GM19035 (cell line): ENCODE results near the gene CDKN1C.

Experiments used
- ATAC-seq: cut with Tn5 transposase; IDR thresholded peaks from one replicate; pipeline ENCODE4 v1.9.1; 2021; ENCODE audit not compliant: unreplicated experiment

CDKN1C gene

DNA sequence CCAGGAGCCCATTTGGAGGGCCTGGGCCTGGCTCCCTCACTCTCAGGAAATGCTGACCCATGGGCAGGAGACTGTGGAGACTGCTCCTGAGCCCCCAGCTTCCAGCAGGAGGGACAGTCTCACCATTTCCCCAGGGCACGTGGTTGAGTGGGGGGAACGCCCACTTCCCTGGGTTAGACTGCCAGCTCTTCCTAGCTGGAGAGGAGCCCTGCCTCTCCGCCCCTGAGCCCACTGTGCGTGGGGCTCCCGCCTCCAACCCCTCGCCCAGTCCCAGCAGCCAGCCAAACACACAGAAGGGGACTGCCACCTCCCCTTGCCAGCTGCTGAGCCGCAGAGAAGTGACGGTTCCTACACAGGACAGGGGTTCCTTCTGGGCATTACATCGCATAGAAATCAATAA is 37.1 kb downstream of the CDKN1C start:
- ATAC-seq, result no peak

DNA sequence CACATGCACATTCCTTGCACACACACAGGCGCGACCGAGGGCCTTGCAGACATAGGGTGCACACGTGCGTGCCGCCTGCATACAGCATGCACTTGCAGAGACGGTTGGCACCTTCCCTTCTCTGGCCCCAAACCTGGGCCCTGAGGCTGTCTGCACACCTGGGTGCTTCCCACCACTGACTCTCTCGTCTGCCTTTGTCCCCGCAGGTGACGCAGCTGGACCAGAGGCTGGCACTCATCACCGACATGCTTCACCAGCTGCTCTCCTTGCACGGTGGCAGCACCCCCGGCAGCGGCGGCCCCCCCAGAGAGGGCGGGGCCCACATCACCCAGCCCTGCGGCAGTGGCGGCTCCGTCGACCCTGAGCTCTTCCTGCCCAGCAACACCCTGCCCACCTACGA is 38.0 kb downstream of the CDKN1C start:
- ATAC-seq, result no peak

GRCh38 chr11:2846470-2846869 is 39.1 kb downstream of the CDKN1C start:
- no peak for ATAC-seq

DNA sequence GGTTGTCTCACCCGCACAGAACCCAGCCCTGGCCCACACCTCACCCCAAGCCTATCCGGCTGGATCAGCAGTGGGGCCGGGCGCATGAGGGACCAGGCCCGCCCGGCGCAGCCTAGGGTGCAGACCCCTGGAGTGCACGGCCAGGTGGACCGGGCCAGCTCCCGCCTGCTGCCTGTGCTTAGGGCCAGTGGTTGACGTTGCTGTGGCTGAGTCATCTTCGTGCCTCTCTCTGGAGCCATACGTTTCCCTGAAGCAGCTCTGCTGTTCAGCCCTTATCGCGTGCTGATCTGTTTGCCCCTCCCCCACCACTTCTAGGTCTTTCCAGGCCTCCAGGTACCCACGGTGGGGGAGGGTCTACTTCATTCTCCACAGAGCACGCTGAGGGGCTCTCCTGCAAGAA is 39.5 kb downstream of the CDKN1C start:
- ATAC-seq, result no peak

DNA sequence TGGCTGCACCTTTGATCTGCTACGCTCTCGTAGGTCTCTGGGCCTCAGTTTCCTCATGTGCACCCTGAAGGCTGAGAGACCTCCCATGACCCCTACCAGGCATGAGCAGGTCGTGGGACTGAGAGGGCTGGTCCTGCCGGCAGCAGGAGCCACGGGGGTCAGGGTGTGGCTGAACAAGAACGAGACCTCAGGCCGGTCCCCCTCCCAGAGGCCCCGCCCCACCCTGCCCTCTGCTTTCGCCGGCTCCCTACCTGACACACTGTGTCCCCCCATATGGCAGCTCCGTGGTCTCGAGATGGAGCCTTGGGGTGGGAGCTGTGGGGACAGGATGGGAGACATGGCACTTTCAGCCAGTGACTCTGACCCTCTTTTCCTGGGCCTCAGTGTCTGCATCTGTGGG is 40.6 kb downstream of the CDKN1C start:
- no peak for ATAC-seq

DNA sequence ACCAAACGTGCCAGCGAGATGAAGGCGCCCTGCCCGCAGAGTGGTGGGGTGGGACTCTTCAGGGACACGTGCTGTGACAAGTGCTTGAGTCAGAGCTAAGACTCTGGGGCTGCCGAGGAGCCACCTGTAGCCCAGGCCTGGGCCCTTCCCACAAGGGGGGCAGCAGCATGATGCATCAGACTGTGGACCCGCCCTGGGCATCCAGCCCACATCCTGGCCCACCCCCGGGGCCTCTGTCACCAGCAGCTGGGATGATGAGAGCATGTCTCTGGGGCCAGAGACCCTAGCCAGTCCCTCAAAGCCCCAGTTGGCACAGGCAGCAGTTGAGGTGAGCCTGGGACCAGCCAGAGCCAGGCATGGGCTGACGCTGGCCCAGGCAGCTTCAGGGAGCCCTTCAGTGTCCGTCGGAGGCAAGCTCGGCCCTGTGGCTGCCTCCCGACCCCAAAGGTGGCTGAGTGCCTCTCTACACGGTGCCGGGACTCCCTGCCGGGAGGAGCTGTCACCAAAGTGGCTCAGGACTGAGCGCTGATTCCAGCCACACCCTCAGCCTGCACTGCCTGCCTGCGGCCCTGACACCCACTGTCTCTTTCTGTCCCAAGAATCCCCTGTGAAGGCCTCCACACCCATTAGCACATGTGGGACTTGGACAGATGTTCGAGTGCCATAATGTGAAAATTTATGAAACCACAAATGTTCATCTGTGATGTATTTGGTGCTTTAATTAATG is 41.3 kb downstream of the CDKN1C start:
- ATAC-seq, result no peak

GRCh38 chr11:2843551-2843950 is 42.0 kb downstream of the CDKN1C start:
- ATAC-seq, result no peak

DNA sequence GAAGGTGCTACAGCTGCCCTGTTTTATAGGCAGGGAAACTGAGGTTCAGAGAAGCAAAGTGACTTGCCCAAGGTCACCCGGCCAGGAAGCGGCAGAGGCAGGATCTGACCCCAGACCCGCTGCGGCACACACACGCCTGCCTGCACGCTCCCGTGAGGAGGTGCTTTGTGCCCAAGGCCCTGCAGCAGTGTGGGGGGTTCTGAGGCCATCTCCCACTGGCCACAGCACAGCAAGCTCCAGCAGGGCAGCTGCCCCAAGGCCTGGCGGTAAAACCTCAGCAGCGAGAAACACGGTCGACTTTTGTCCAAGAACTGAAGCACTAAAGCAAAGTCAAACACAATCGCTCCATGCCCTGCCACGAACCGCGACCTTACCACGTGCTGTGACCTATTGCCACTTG is 42.7 kb downstream of the CDKN1C start:
- ATAC-seq, result no peak

GRCh38 chr11:2841411-2842190 is 44.0 kb downstream of the CDKN1C start:
- no peak for ATAC-seq

- no peak for ATAC-seq
Measured at GRCh38 chr11:2839395-2839943, 46.1 kb downstream of the CDKN1C start.

DNA sequence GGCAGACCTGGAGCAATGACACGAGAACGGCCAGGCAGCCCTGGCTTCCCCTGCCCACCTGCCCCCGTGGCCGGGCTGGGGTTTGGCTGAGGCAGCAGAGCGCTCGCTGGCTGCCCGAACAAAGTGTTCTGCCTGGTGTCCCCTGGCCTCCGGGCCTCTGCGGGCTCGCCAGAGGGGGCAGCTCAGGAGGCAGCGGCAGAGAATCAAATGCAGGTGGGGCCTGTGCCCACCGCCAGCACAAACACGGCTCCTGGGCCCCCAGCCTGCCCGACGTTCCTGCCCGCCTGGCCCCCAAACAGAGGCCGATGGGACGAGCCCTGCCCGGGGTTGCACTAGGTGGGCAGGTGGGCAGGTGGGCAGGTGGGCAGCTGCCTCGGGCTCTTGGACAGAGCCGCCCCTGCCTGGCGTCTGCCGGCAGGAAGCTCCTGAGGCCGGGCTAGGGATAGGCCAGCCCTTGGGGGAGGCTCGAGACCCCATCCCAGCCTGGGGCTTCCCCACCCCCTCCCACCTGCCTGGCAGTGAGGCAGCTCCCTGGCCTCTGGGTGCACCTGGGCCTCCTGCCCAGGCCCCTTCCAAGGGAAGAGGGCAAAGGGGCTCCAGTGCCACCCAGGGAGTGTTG is 46.8 kb downstream of the CDKN1C start:
- no peak for ATAC-seq

- ATAC-seq, result no peak
Measured at GRCh38 chr11:2838091-2838490, 47.5 kb downstream of the CDKN1C start.

GRCh38 chr11:2837651-2838050 is 47.9 kb downstream of the CDKN1C start:
- ATAC-seq, result no peak

- ATAC-seq, result no peak
Measured at GRCh38 chr11:2837096-2837601, 48.4 kb downstream of the CDKN1C start.

GRCh38 chr11:2836315-2837095 is 49.1 kb downstream of the CDKN1C start:
- ATAC-seq, result no peak

DNA sequence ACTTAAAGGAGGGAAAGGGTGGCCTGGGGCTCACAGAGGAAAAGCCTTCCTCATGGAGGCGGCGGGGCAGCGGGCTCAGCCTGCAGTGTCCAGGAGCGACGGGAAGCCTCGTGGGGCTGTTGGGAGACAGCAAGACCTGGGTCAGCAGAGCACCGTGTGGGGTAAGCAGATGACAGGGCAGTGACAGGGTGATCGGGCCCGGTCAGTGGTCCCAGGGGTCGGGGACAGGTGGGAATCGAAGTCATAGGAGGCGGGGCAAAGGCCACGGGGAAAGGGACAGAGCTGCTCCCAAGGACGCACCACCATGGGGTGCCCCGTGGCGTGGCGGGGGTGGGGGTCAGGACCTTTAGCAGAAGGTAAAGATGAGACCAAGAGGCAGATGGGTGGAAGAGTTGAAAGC is 49.8 kb downstream of the CDKN1C start:
- no peak for ATAC-seq

GRCh38 chr11:2835296-2835695 is 50.3 kb downstream of the CDKN1C start:
- no peak for ATAC-seq

- ATAC-seq, result no peak
Measured at GRCh38 chr11:2834503-2835273, 50.9 kb downstream of the CDKN1C start.

- ATAC-seq, result no peak
Measured at GRCh38 chr11:2833716-2834502, 51.7 kb downstream of the CDKN1C start.
